Activated naive CD4-positive, alpha-beta T cell treated with anti-CD3 and anti-CD28 coated beads, Interleukin-2, amount 50 U/mL, for 16 hours (primary cell): ENCODE measurements around the gene FMN1.

ENCODE experiments used
- DNase-seq: peaks from one replicate; pipeline ENCODE4 v3.0.0-alpha.2; 2020

FMN1 gene

DNA sequence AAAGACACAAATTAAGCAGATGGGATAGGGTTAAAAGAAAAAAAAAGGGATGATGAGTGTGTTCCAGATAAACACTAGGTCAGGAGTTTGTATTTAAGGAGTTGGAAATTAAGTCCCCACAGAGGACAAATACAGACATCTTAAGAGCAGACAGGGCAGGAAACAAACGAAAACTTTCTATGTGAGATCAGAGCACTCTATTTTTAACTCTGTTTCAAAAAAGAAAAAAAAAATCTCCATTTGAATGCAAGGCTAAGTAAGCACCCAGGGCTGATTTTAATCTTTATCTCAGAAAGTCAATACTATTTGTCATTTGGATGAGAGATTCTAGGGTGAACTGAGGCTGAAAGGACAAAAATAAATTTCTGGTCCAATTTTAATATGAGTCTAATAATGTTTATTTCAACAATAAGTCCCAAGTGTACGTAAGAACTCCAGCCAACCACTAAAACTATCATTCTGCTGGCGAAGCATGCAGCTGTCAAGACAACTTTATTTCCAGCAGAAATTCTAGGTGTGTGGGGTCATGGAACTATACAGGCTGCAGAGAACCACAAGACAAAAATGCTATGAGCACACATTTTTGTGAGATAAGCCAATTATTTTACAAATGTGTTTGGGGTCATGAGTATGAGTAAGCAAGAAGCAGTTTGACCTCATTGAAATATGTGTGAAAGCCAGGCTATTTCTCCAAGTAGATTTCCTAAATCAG, 186.1 kb downstream of the FMN1 start:
- no peak for DNase-seq

DNA sequence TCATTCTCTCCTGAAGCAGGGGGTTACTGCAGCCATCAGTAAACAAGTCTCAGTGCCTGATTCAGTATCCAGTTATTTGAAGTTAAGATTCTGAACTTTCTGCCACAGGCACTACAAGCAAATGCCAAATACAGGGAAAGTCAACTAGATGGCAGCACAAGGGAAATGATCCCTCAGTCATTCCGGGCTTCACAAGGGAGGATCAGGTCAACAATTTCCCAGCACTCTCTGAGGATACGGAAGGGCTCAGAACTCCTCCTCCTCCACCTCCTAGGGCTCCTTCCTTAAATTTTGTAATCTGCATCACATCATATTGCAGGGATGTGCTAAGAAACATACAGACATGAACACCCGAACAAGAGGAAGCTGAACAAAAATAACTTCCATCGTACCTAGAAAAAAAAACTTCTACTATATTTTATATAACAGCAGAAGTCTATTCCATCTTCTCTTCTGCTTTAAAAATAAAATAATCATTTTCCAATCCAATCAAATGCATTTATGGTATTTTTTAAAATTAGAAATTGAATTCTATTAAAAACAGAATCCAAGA, 187.1 kb downstream of the FMN1 start:
- no peak for DNase-seq

DNA sequence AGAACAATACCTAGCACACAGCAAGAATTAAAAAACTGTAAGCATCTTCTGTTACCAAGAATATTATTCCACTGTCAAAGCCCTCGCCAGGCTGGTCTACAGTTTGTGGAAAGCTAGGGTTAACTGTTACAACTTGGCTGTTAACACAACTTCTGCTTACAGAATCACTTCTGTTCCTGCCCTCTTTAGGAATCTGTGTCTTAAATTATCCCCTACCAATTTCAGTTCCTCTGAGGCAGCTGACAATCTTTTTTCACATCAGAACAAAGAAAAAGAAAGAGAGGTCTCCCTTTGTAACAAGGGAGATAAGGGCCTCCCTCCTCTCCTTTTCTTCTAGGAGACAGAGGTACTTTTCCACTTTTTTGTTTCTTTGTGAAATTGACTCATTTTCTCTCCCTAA, 188.9 kb downstream of the FMN1 start:
- no peak for DNase-seq

DNA sequence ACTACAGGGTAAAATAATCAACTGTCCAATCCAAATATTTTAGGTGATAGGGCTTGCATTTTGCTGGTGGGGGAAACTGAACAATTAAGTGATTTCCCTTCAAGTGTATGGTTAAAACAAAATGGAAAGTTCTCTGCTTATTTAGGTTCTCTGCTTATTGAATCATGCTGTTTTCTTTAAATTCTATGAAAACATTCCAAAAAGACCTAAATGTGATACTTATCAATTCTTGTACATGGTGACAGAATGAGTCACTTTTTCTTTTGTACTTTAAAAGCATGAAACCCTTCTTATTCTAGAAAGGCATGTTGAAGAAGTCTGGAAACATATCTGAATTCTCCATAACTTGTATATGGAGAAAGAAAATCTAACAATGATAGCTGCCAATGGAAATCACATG, 192.6 kb downstream of the FMN1 start:
- no peak for DNase-seq

DNA sequence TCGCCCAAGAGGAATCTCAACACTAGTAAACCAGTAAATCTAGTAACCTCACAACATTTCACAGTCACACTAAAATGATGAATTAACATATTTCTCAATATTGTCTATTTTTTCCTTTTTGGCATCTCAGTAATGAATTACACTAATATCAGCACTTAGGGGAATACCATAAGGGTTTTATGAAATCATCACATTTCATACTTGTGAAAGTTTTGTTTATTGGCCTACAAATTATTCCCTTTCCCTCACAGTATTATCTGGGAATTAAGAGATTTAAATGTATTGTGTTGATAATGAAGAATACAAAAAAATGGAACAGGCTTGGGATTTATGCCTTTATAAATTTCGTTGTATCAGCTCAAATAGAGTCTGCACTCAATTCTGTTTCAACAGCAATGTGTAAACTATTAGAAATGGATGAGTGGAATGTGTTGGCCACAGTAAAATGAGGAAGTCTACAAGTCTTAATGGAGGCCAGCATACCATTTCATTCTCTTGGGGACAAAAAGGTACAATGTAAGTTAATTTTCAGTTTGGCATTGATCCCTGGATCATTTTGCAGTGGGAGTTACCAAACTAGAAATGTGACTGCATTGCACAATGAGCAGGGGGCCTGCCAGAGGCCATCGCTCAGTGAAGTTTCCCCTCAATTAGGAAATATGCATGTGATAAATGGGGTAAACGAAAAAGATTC, 195.4 kb downstream of the FMN1 start:
- no peak for DNase-seq

DNA sequence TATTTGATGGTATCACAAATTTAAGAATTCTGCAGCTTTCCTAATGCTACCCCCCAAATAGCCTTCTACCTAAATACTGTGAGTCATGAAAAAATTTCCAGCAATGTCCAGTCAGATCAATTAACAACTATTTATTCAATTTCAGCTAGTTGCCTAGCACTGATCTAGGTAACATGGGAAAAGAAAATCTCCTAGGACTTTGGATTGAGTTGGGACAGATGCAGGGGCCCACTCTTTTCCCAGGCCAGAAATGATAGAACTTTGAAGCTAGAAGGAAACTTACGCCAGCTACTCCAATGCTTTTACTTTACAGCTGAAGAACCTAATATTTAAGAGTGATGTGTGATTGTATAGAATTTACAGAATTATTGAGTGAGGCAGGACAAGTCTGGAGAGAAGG, 196.3 kb downstream of the FMN1 start:
- no peak for DNase-seq

DNA sequence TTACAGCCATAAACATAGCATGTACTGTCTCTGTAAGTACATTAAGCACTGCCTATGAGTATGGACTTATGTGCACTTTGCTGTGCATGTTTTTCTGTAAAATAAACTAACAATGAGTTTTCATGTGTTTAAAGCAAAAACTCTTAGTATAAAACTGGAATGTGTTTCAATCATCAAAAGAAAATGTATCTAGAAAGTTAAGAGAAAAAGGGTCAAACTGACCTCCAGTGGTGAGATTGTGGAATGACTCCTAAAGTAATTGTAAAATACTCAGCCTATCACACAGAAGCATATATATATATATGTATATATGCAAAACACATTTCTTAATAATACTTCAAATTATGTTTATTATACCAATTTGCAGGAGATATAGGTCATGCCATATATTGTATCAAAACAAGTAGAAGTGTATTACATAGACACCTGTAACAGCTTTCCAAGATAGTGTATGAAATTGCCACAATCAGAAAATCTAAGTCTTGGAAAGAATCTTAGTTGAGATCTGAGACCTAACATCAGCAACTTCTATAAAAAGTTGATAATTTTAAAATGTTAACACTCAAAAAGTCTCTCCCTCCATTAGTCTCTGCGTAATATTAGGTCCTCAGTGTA, 199.6 kb downstream of the FMN1 start:
- no peak for DNase-seq

DNA sequence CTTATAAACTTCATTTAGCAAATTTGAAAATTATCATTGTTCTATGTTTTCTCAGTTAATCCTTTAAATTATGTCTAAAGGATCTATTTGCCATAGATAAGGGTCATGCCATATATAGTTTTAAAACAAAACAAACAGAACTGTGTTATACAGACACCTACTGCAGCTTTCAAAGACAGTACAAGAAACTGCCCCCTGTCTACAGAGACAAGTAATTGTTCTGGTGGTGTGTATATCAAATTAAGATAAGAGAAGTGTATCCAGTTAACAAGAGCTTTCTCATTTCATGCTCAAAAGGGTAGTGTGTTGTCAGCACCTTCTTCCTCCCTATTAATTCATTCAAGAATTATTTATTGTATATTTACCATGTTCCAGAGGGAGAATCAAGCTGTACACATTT, 201.2 kb downstream of the FMN1 start:
- DNase-seq: no peak

DNA sequence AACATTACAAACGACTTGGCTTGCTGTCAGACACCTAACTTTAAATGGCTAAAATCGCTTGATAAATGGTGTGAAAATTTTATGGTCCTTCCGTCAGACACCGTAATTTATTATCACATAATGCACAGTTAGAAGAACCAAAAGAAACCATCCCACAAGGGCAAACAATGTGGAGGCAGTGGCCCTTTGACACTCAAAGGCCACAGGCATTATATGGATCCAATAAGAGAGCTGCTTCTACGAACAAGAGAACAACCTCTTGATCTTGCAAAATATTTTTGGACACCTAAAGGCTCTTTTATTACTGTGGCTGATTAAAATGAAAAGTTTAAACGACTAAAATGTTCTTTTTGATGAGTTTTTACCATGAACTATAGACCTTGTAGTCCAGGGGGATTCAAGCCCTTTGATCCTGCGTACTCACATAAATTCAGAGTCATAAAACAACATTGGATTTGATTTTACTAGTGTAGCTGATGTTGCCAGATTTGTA, 202.8 kb downstream of the FMN1 start:
- DNase-seq: no peak

DNA sequence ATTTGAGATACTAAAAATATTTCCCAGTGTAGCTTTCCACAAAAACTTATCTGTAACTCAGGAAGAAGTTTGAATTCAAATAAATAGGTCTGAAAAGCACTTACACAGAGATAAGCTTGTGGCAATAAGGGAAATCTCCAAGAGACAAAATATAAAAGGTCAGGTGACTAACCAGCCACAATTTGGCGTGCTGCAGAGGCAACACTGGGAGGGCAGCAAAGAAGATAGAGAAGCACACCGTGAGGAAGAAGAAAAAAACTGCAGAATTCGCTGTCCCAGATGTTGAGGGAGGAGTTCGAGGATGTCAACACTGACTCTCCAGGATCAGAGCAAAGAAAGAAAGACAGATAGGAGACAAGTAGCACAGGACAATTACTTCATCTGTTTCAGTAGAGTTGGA, 204.4 kb downstream of the FMN1 start:
- no peak for DNase-seq

DNA sequence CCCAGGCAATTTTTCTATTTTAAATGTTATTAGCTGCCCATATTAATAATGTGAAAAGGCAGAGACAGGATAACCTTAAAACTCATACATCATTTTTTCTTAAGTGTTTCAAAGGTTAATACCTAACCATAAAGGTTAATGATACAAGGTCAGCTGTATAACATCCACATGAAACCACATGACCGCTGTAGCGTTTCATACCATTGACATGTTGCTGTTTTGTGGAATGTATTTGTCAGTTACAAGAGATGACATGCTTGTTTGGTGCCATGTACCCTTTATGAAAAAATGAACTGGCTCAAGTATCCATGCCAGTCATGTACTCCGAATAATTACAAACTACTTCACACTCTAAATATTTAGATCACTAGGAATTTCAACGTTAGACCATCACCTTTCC, 207.4 kb downstream of the FMN1 start:
- no peak for DNase-seq

DNA sequence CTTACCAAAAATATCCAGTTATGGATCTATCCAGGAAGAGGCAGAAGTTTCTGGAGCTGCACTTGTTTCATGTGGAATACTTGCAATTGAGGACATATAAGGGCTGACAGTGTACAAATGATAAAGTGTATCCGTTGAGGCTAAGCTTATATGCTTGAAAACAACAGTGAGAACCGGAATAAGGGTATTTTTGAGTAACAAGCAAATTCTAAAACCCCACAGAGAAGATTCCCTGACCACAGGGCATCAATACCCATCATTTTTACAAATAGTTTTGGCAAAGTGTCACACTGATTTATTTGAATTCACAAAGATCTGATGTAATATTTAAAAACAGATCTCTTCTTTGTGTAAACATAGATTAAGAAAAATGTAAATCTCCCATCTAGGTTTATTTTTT, 208.4 kb downstream of the FMN1 start:
- DNase-seq: no peak

DNA sequence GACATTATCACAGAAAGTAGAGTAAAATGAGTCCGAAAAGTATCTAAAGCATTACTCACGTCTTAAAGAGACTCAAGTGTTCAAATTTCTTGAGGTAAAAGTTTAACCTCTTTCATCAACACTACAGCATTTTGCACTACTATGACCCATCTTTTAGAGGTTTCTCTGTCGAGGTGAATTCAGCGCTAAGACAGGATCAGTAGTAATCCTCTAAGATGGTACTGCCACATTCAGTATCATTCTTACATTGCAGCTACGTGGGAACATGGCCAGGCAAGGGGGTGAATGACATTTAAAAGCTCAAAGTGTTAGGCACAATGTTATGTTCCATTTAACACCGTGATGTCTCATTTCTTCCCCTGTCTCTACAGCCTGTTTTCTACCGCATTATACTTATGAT, 210.8 kb downstream of the FMN1 start:
- no peak for DNase-seq

DNA sequence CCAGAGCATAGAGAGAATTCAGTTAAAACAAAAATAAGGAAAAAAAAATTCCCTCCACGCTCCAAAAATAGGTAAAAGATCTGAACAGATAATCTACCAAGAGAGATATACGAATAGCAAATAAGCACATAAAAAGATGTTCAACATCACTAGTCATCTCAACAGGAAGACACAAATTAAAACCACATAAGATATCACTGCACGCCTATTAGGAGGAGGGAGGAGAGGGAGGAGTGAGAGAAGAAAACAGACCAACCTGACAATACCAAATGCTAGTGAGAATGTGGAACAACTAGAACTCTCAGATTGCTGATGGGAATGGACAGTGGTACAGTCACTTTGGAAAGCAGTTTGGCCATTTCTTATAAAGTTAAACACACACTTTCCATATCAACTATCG, 212.5 kb downstream of the FMN1 start:
- DNase-seq: no peak

DNA sequence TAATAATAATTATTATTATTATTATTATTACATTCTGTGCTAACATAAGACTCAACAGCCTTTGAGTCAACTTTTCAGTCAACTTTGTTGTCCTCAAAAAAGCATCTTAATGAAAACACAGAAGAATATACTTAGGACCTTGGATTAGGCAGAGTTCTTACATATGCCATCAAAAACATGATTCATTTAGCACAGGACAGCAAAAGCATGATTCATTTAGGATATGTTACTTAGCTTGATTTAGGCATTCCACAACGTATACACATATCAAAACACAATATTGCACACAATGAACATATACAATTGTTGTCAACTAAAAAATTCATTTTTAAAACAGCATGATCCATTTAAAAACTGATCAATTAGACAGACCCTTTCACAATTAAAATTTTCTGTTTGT, 213.0 kb downstream of the FMN1 start:
- no peak for DNase-seq

DNA sequence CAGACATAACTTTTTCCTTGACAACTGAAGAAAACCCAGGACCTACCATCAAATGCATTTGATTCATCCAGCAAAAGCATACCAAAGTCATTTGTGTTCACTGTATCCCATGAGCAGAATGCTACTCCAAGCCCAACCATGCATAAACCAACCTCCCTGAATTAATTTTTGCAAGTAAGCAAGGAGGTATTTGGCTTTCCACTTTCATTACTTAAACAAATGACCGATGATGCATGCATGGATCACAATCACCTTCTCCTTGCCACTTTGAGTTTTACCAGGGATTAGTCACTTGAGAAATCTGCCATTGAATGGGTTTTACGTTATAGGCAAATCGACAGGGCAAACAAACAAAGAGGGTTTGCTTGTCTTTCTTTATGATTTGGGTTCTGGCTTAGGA, 214.8 kb downstream of the FMN1 start:
- DNase-seq: no peak

DNA sequence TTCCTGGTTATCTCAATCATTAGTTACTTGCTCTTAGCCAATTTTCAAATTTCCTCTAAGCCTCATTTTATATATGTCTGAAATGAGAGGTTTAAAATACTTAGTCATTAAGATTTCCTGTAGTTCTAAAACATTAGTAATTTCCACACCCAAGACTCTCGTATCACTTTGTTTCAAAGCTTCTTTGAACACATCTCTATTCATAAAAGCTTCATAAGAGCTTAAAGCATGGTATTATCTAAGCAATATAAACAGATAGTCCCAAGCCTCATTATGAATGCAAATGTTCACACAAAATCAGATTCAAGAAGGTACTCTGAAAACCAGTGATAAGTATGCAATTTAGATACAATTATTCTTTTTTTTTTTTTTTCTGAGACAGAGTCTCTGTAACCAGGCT, 217.0 kb downstream of the FMN1 start:
- no peak for DNase-seq

DNA sequence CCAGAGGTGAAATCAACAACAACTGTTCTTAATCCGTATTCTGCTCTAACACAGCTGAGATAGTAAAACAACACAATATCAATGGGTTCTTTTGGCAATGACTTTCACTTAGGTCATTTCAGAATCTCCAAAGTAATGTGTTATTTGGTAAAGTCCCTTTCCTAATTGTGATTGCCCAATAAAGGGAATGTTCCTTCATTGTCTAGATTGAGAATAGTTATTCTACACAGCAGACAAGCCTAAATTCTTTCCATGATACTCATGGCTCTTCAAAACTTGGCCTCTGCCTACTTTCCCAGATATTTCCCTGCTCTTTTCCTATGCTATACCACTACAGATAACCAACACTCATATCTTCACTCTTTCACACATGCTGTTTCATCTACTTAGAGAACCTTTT, 219.8 kb downstream of the FMN1 start:
- no peak for DNase-seq

DNA sequence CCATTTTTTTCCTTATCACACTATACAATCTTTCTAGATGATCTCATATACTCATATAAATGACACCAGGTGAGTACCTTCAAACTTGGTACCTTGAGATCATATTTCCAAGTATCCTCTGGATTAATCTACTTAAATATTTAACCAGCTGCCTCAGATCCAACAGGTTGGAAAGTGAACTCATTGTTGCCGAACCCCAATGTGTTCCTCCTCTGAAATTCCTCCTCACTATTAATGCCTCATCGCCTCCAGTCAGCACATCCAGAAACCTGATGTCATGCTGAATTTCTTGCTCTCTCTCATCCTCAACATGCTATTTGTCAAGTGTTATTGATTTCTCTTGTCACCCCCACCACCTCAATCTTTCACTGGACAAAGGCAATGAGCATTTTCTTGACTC, 221.8 kb downstream of the FMN1 start:
- DNase-seq: no peak

DNA sequence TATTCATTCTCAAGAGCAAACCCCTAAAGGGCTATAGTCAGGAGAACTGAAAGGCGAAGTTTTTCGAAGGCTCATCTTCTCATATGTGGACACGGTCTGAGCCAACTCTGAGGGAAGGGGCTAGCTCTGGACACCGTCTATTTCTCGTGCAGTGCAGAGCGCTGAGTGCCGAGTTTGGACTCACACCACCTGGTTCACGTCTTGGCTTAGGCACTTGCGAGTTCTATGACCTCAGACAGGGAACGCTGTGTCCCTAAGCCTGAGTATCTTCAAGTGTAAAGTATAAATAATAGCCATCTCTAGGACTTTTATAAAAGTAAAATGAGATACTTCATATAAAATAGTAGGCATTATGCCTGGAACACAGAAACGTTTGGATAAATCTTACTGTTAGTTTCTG, 223.7 kb downstream of the FMN1 start:
- no peak for DNase-seq

DNA sequence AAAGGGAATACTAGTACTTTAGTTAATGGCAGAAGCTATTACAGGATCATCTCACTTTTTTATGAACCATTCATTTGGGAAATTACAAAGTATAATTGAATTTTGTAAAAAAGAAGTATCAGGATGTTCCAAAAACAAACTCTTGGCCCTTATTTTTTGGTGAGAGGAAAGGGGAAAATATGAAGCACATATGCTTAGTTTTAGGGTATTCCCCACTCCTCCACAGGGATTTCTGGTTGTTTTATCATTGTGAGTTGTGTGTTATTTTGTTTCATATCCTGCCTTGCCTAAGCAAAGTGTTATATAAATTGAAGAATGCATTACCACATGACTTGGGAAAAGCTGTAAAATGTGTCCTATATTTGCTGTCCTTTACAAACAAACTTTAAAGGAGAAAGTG, 227.0 kb downstream of the FMN1 start:
- DNase-seq: no peak

DNA sequence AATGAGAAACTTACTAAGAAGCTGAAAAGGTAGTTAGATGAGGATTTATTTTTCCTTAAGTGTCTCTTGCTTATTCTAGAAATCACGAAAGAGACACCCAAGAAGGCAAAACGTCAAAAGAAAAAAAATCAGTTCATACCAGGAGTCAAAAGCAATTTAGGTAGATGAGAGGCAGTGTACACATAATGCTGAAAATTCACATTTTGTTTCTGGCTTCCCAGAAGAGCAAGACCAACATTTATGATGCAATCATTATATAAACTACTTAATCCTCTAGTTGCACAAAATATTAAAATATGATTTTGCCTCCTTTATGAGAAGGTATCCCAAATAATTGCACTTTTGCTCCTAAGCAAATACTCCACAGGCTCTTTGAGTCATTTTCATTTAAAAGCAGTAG, 228.0 kb downstream of the FMN1 start:
- no peak for DNase-seq

DNA sequence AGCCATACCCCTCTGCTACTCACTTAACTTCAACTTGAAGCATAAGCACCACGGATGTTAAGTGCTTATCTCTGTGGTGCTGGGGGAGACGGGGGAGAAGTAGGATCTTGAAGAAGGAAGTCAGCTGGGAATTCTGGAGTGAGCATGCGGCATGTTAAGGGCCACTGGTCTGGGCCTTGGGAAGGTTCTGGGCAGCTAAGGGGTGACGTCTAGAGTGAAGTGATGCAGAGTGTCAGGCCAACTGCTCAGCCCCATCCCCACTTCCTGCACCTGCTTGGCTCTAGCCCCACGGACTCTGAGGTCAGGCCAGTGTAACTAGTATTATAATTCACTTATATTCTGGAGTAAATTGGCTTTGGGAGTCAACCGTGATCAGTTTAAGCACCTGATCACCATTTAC, 228.6 kb downstream of the FMN1 start:
- no peak for DNase-seq

DNA sequence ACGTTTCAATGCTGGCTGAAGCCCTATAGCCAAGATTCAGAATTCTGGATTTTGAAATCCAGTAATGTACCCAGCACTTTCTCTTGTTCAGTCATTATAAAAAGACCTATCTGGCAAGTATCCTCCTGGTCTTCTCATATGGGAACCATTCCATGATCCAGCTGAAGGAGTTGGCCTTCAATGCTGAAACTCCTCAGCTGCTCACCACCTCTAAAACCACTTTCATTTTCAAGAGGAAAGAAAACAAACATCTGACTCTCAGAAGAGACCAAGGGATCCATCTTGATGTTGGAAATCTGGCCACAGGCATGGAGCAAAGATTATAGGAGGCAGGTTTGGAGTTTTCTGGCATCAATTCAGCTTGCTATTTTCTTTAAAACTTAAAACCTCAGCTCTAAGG, 235.4 kb downstream of the FMN1 start:
- no peak for DNase-seq
